BJ (cell line): ENCODE results near the gene RFX2. TPM values are rescaled to one million over a fixed set of nuclear protein-coding genes. Genes with fewer than 3 reads are reported as not detected.

Source experiments
- CTCF ChIA-PET: fragments of 350-600 bp; formaldehyde crosslinking; extraction: SDS; loops from one replicate; lab custom pipeline; 2021; ENCODE audit warnings: antibody characterized with exemption, inconsistent platforms; lab: Yijun Ruan, JAX
- POLR2A ChIA-PET: fragments of 300-600 bp; sonication (Branson Sonifier 250); formaldehyde crosslinking; extraction: SDS; loops from one replicate; lab custom pipeline; 2021; ENCODE audit warnings: antibody characterized with exemption; lab: Charles Lee
- DNase-seq: peaks from one replicate; pipeline ENCODE4 v3.0.0-alpha.2; 2011; ENCODE audit warnings: low read depth
- H3K27me3 ChIP-seq: 2 replicates; pipeline ENCODE4 v1.6.0; 2011; ENCODE audit warnings: low read length; ENCODE audit not compliant: control insufficient read depth, insufficient read depth
- H3K36me3 ChIP-seq: 2 replicates; pipeline ENCODE4 v1.5.1; 2011; ENCODE audit warnings: low read length; ENCODE audit not compliant: control insufficient read depth, insufficient read depth
- H3K4me3 ChIP-seq: 2 replicates; pipeline ENCODE4 v1.5.1; 2011; ENCODE audit warnings: low read depth, mild to moderate bottlenecking, control low read depth, low read length
- CTCF ChIP-seq: IDR thresholded peaks from 2 replicates; pipeline ENCODE4 v1.5.1; 2011; ENCODE audit warnings: low read depth, mild to moderate bottlenecking, control low read depth, inconsistent platforms, low read length, moderate library complexity; ENCODE audit not compliant: insufficient read depth
- polyA plus RNA-seq: library from polyadenylated mRNA; depleted of rRNA; stranded (reverse); fragments of >200 nt; gene quantifications from 2 replicates; pipeline ENCODE4 v1.2.3, GENCODE V29; 2011

The RFX2 gene
- polyA plus RNA-seq, 1 experiment = 5.7 TPM

GRCh38 chr19:6101991-6102390, 8.3 kb downstream of the RFX2 start:
- CTCF ChIA-PET = interaction anchor here (0.9 to 6.0 kb wide), 3 partner anchors 9 to 24 kb away, joined by 3 to 18 read pairs (median 8); no protein-coding TSS in a partner anchor
- no peak for TF ChIP-seq CTCF

GRCh38 chr19:6101291-6101825, 8.9 kb downstream of the RFX2 start:
- 0 out of 2 replicates have a peak, but pooled peaks cover 1% of the 10 kb centered on the region for H3K36me3 ChIP-seq
- ChIA-PET POLR2A (no interaction called here), CTCF (interaction anchor here (1.7 to 6.0 kb wide), 3 partner anchors 9 to 25 kb away, joined by 3 to 18 read pairs (median 8); no protein-coding TSS in a partner anchor)
- H3K4me3 ChIP-seq = no peak overlapping the region
- TF ChIP-seq CTCF = no peak
- DNase-seq = no peak
- H3K27me3 ChIP-seq = no peaks in the 10 kb centered on the region

More at GRCh38 chr19:6101991-6102390, 8.3 kb downstream of the RFX2 start:
- H3K27me3 ChIP-seq = no peaks in the 10 kb centered on the region
- no peak overlapping the region for H3K4me3 ChIP-seq
- no peak for DNase-seq
- POLR2A ChIA-PET = no interaction called here
- H3K36me3 ChIP-seq = 0 out of 2 replicates have a peak, but pooled peaks cover 1% of the 10 kb centered on the region

GRCh38 chr19:6100284-6100915, 9.9 kb downstream of the RFX2 start:
- no peak overlapping the region for H3K4me3 ChIP-seq
- no peaks in the 10 kb centered on the region for H3K27me3 ChIP-seq
- ChIA-PET POLR2A (no interaction called here), CTCF (interaction anchor here (0.5 to 6.0 kb wide), 4 partner anchors 24 to 1291 kb away, joined by 3 to 18 read pairs (median 3); no protein-coding TSS in a partner anchor)
- no peak for DNase-seq
- no peak for TF ChIP-seq CTCF
- H3K36me3 ChIP-seq = 0 out of 2 replicates have a peak, but pooled peaks cover 1% of the 10 kb centered on the region

GRCh38 chr19:6099599-6099998, 10.7 kb downstream of the RFX2 start:
- no peak for TF ChIP-seq CTCF
- Histone ChIP-seq H3K27me3 (no peaks in the 10 kb centered on the region), H3K4me3 (no peak overlapping the region), H3K36me3 (0 out of 2 replicates have a peak, but pooled peaks cover 1% of the 10 kb centered on the region)
- CTCF ChIA-PET = interaction anchor here (0.7 to 6.0 kb wide), 6 partner anchors 21 to 119 kb away, joined by 3 to 18 read pairs (median 4); no protein-coding TSS in a partner anchor
- DNase-seq = no peak
- POLR2A ChIA-PET = no interaction called here

DNA sequence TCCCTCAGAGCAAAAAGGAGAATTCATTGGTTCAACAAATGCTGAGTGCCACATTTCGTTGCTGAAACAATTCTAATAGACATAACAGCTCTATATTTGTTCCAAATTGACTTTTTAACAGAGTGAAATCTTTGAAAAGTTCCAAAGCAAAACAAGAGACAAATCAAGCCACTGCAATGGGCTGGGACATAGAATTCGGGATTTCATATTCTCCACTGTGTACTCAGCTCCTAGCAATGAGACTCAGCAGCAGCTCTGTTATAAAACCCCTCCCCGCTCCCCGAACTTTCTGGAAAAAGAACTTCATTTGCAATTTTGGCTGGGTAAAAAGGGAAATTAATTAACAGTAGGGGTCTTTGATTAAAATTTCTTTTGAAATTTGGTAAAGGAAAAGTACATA, 11.3 kb downstream of the RFX2 start:
- TF ChIP-seq CTCF = no peak
- no peaks in the 10 kb centered on the region for H3K27me3 ChIP-seq
- DNase-seq = no peak
- no peak overlapping the region for H3K4me3 ChIP-seq
- ChIA-PET POLR2A (no interaction called here), CTCF (interaction anchor here (0.7 to 6.0 kb wide), 4 partner anchors 22 to 50 kb away, joined by 3 to 18 read pairs (median 6); no protein-coding TSS in a partner anchor)
- 0 out of 2 replicates have a peak, but pooled peaks cover 1% of the 10 kb centered on the region for H3K36me3 ChIP-seq
